HG03558 (cell line): Measurements from ENCODE around the gene TMEM250.

Experiments used
- ATAC-seq: cut with Tn5 transposase; IDR thresholded peaks from one replicate; pipeline ENCODE4 v1.9.1; 2021; ENCODE audit warnings: moderate number of reproducible peaks; ENCODE audit not compliant: unreplicated experiment; ENCODE audit errors: extremely low read depth

The TMEM250 gene

GRCh38 chr9:136085815-136086212, 32.9 kb downstream of the TMEM250 start:
- ATAC-seq: no peak

DNA sequence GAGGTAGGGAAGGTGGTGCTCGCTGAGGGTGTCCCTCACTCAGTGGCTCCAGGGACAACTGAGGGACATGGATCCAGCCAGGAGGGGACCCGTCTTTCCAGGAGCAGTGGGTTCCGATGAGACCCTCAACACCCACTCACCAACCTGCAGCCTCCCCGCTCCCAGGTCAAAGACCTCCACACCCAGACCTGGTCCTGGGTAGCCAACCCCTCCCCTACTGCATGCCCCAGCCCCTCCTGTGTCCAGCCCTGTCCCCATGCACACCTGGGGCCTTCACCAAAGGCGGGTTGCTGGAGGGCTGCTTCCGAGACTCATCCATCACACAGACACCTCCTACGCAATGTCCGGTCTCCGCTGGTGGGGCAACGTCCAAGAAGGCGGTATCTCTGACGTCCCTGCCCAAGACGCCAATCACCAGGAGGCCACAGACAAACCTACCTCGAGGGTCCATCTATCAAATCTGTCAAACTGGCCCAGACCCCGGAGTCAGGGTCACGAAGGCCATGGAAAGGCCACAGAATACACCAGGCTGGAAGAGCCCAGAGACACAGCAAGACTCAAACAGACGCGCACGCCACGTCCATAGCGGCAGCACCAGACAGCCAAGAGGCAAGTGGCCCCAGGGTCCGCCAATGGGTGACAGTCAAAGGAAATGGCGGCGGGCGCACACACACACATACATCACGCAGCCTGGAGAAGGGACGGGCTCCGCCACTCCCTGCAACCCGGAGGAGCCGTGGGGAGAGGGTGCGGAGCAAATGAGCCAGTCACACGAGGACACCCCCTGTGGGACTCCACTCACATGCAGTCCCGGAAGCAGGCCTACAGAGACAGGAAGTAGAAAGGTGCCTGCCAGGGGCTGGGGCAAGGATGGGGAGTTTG, 34.4 kb downstream of the TMEM250 start:
- no peak for ATAC-seq

- ATAC-seq: no peak
These were observed 35.1 kb downstream of the TMEM250 start for GRCh38 chr9:136083558-136084062.

DNA sequence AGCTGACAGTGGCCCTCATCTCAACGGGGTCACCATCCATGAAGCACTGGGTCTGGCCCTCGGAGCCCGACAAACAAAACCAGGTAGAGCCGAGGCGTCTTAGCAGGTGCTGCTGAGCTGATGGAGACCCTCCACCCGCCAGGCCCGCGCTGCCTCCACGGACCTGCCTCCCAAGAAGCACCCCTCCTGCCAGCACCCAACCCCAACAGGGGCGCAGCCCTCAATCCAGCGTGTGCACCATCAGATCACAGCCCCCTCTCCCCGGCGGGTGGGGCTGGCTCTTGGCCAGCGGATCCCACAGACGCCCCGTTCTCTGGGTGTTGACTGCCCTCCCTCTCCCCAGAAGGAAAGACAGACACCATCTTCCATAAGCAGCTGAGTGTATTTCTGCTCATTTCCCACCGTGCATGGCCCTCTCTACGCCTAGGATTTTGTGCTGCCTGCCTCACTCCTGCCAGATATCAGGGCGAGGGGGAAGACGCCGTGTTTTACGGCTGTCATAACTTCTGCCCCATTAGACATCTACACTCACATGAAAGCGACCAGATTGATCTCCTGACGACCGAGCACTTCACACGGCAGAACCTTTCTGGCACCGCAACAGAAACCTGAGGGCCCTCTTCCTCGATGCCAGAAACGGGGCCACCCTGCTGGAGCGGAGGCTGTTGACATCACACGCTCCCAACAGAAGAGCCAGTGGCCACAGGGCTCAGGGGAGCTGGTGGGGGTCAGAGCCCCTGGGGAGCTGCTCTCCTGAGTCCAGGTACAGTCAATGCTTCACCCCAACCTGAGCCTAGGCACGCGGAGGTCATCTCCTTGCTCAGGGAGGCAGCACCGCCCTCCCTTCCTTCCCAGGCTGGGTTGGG, 35.9 kb downstream of the TMEM250 start:
- ATAC-seq: no peak

GRCh38 chr9:136081826-136082495, 36.7 kb downstream of the TMEM250 start:
- no peak for ATAC-seq

DNA sequence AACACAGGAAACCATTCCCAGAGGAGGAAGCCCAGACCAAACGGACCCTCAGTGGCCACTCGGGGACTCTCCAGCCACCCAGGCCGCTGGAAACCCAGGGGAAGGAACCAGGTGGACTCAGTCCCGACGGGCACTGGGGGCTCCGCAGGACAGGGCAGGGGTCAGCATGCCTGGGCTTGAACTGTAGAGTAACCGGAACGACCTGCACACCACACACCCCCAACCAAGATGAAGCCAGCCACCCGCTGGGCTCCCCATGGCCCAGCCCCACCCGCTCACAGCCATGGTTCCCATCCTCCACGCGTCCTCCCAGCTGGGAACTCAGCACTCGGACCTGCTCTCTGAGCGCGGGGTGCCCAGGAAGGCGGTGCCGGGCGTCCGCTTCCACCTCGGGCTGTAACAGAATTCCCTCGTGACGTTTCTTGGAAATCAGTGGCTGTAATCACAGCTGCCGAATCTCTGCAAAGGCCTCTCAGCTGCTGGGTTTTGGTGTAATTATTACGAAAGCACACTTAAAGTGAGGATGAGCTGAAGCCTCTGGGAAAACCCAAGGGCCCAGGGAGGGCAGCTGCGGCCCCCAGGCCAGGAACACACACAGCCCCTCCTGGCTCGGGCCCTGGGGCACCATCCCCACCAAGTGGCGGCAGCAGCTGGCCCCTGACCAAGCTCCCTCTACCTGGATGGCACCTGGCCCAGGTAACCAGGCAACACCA, 37.4 kb downstream of the TMEM250 start:
- no peak for ATAC-seq

DNA sequence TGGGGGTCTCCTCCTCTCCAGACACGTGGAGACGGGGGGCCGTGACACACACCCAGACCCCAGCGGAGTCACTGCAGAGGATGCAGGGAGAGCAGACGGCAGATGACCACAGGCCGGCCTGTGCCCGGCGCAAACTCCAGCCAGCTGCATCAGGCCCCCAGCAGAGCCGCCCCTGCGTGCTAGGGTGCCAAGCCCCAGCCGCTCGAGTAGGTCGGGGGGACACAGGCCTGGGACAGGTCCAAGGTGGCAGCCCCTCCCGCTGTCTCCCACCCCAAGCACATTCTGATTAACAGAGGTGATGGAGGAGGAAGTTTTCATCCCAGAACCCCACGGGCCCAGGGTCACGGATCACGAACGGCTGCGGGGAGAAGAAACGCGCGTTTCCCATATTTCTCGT, 38.0 kb downstream of the TMEM250 start:
- ATAC-seq: no peak

GRCh38 chr9:136079916-136080246, 38.8 kb downstream of the TMEM250 start:
- ATAC-seq: no peak

DNA sequence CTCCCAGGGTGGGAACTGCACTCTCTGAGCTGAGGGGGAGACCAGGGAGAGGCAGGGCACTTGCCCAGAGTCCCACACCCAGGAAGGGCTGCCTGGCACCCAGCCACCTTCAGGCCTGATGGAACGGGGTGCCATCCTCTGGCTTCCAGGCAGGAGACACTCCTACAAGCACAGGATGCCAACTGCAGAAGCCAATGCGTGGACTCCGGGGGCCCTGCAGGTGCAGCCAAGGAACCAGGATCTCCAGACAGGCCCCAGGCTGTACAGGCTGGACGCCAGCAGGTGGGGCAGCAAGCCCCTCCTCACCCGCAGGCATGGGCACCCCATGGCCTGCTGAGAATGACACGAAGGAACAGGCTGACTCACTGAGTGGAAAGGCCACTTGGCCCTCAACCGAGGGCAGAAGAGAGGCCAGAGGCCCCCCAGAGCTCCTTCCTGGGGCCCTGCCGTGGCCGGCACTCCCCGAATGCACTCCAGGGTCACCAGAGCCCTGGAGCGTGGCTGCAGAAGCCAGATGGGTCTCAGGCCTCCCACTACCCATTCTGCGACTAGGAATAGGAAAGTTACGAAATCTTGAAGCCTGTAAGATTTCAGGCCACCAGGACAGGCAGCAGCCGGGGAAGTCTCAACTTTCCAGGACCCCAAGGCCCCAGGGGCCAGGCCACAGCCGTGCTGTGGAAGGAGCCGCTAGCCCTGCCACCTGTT, 39.3 kb downstream of the TMEM250 start:
- ATAC-seq: no peak

DNA sequence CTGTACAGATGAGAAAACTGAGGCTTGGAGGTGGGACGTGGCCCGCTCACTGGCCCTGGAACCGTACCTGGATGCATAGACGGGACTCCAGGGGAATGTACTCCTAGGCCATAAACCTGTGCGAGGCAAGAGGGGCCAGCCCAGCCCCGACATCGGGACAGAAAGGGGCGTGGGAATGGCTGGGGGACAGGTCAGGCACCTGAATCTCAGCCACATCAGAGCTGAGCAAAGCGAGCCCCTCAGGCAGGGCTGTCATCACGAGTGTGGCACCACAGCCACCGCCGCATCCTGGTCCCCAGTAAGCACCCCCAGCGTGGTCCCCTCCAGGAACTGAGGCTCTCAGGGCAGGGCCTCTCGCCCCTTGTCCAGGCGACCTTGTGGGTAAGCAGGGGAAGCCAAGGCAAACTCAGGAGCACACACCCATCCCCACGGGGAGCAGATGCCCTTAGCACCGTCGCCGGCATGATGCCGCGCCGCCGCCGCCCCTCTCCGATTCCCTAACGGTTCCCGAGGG, 40.1 kb downstream of the TMEM250 start:
- ATAC-seq: no peak

DNA sequence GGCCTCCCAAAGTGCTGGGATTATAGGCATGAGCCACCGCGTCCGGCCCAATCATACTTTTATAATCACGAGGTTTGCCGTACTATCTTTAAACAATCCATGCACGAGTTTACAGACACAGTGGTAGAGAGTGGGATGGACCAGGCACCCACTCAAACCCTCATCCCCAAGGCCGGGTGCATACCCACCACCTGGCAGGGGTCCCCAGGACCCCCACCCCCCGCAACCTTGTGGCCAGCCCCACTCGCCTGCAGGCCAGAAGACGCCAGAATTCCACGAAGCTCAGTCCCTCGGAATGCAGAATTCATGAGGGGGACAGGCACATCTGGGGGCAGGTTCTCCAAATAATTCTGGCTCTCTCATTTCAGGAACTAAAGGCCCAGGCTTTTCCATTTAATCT, 40.7 kb downstream of the TMEM250 start:
- ATAC-seq: no peak

DNA sequence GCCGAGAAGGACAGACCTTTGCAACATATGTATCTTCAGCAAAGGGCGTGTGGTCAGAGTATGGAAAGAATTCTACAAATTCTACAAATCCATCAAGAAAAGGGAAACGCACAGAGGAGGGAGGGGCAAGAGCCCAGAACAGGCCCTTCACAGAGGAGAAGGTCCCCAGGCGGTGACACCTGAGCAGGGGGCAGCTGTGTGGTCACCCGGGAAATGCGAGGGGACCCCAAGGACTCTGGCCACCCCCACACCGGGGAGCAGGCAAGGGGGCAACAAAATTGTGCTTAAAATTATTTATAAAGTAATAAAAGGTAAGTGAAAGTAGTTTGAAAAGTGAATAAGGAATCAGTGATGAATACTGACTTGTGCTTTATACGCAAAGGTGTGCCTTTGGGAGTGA, 41.2 kb downstream of the TMEM250 start:
- ATAC-seq: no peak

DNA sequence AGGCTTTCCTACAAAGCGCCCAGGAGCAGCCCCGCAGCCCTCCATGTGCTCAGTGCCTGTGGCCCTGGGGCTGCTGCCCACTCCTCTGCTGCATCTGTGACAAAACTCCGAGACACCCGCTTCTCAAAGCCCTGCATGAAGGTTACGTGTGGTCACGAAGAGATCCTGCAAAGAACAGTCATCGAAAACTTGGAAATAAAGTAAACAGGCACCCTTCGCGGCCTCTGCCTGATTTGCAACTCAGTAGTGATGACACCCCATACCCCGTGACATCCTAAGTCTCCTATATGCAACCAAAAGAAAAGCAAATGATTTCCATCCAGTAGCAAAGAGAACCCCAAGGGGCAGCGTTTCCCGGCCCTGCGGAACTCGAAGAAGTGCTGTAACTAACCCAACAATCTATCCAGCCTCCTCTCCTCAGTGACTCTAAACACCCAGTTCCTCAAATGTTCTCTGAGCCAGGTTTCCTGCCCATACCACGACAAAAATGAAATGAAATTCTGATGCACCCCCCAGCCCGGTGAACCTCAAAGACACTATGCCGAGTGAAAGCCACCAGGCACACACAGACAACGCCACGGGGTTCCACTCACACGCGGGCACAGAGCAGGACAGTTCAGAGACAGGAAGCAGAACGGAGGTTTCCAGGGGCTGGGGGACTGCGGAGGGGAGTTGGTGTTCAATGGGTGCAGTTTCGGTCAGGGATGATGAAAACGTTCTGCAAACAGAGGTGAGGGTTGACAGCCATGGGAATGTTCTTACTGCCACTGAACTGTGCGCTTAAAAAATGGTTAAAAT, 42.6 kb downstream of the TMEM250 start:
- no peak for ATAC-seq

DNA sequence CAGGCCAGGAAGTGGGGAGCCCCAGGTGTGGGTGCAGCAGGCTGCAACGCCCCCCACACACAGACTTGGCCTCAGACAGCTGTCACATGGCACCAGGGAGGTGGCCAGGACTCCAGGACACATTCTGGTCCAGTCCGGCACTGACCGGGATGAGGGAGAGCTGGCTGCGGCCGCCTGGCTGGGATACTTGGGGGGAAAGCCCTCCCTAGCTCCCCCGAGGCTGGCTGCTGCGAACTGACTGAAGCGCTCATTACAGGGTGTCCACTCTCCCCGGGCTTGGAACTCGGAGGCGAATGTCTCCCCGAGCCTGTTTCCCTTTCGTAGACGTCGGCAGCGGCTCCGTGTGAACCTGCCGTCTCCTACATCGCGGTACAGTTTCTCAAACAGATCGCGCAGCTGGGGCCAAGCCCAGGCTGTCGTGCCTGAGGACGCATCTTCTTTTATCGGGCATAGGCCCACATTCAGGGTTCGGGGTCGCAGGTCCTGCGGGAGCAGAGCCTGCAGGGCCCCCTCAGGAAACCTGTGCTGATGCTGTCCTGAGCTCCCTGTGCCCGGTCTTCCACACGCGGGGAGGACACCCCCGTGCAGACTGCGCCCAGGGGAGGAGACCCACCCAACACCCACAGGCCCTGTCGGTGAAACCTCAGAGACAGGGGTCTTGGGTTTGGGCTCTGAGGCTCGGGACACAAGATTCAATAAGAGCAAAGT, 43.4 kb downstream of the TMEM250 start:
- no peak for ATAC-seq

GRCh38 chr9:136074706-136075105, 44.0 kb downstream of the TMEM250 start:
- no peak for ATAC-seq
